NB4 (cell line): ENCODE data around the gene TNIP1.

Source experiments
- DNase-seq: peaks from one replicate; pipeline ENCODE4 v3.0.0; 2010; ENCODE audit warnings: low read depth
- H3K4me3 ChIP-seq: one replicate; pipeline ENCODE4 v1.5.1; 2011; ENCODE audit warnings: mild to moderate bottlenecking, low read depth, low read length, moderate library complexity
- MAX ChIP-seq: IDR thresholded peaks from 2 replicates; pipeline ENCODE4 v1.6.1; 2011; ENCODE audit warnings: low read depth, low read length
- MYC ChIP-seq: IDR thresholded peaks from 2 replicates; pipeline ENCODE4 v1.6.1; 2011; ENCODE audit warnings: low read depth, low read length
- POLR2A ChIP-seq: IDR thresholded peaks from 2 replicates; pipeline ENCODE4 v1.6.1; 2011; ENCODE audit warnings: mild to moderate bottlenecking; ENCODE audit not compliant: insufficient read length; ENCODE audit errors: extremely low read depth
- TF ChIP-seq, protein P1 (sequence below): IDR thresholded peaks from one replicate; pipeline ENCODE4 v1.5.1; 2012; ENCODE audit warnings: low read depth, low read length

TNIP1 gene

GRCh38 chr5:151034422-151035379 is 46.1 kb downstream of the TNIP1 start:
- TF ChIP-seq MYC (no peak), MAX (no peak), POLR2A (no peak)
- TF ChIP-seq, protein P1, sequence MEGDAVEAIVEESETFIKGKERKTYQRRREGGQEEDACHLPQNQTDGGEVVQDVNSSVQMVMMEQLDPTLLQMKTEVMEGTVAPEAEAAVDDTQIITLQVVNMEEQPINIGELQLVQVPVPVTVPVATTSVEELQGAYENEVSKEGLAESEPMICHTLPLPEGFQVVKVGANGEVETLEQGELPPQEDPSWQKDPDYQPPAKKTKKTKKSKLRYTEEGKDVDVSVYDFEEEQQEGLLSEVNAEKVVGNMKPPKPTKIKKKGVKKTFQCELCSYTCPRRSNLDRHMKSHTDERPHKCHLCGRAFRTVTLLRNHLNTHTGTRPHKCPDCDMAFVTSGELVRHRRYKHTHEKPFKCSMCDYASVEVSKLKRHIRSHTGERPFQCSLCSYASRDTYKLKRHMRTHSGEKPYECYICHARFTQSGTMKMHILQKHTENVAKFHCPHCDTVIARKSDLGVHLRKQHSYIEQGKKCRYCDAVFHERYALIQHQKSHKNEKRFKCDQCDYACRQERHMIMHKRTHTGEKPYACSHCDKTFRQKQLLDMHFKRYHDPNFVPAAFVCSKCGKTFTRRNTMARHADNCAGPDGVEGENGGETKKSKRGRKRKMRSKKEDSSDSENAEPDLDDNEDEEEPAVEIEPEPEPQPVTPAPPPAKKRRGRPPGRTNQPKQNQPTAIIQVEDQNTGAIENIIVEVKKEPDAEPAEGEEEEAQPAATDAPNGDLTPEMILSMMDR, result no peak
- DNase-seq, result no peak
- no peak overlapping the region for H3K4me3 ChIP-seq

GRCh38 chr5:151033217-151033934 is 47.5 kb downstream of the TNIP1 start:
- no peak overlapping the region for H3K4me3 ChIP-seq
- DNase-seq, result no peak
- TF ChIP-seq, protein P1, result no peak
- no peak for TF ChIP-seq POLR2A
- TF ChIP-seq MYC, result no peak
- TF ChIP-seq MAX, result no peak

DNA sequence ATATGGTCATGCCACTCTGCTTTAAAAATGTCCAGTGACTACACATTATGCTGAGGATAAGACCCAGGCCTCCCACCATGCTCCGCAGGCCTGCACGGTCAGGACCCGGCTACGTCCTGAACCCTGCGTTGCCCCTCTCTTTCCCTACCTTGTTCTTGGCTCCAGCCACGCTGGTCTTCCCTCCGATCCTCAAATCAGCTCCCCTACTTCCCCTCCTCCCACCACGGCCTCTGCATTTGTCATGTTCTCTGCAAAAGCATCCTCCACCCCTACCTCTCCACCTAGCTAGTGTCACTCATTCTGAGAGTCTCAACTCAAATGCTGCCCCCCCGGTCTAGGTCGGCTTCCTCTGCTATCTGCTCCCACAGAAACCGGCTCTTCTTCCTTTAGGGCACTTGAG is 49.3 kb downstream of the TNIP1 start:
- TF ChIP-seq, protein P1, result no peak
- H3K4me3 ChIP-seq, result no peak overlapping the region

DNA sequence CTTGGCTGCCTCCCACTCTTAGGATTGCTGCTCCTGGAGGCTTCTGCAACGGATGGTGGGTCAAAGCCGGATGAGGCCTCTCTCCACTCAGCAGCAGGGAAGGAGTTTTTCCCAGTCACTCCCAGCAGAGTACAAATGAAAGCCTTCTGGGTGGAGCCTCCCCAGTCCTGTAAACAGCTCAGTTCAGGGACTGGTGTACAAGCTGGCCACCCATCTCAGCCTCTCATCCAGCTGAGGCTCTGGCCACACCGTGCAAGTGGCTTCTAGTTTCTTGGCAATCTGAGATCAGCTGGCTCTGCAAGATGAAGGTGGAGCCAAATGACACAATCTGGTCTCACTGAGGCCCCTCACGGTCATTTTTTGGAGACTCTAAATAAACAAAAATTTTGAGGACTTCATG is 50.5 kb downstream of the TNIP1 start:
- DNase-seq, result no peak
- H3K4me3 ChIP-seq, result no peak overlapping the region
- TF ChIP-seq, protein P1, result no peak
- no peak for TF ChIP-seq POLR2A
- no peak for TF ChIP-seq MYC
- no peak for TF ChIP-seq MAX

More for the DNA sequence above, 49.3 kb downstream of the TNIP1 start:
- no peak for DNase-seq

GRCh38 chr5:151030056-151030336 is 50.8 kb downstream of the TNIP1 start:
- TF ChIP-seq MAX (no peak), POLR2A (no peak), MYC (no peak)
- TF ChIP-seq, protein P1, result no peak
- no peak overlapping the region for H3K4me3 ChIP-seq
- no peak for DNase-seq
